GM23338 (cell line): ENCODE measurements around the gene VSTM2B.

ENCODE experiments used
- CREB1 ChIP-seq: fragments of 250-450 bp; sonication (Bioruptor Pico); IDR thresholded peaks from 2 replicates; pipeline ENCODE4 v1.5.0; 2020; ENCODE audit warnings: low read depth, mild to moderate bottlenecking, moderate library complexity
- EZH2 ChIP-seq: fragments of 200-600 bp; sonication (generic); IDR thresholded peaks from one replicate; pipeline ENCODE4 v1.8.0; 2017; ENCODE audit warnings: antibody characterized with exemption, mild to moderate bottlenecking, low read depth; ENCODE audit not compliant: unreplicated experiment
- EZH2phosphoT487 ChIP-seq: fragments of 200-600 bp; sonication (generic); IDR thresholded peaks from one replicate; pipeline ENCODE4 v1.8.1; 2018; ENCODE audit warnings: antibody characterized with exemption; ENCODE audit not compliant: unreplicated experiment
- JUNB ChIP-seq: IDR thresholded peaks from one replicate; pipeline ENCODE4 v1.6.1; 2016; ENCODE audit warnings: antibody characterized with exemption; ENCODE audit not compliant: unreplicated experiment
- NANOG ChIP-seq: IDR thresholded peaks from 2 replicates; pipeline ENCODE4 v1.6.1; 2016; ENCODE audit warnings: antibody characterized with exemption, borderline replicate concordance
- POLR2AphosphoS5 ChIP-seq: IDR thresholded peaks from 2 replicates; pipeline ENCODE4 v1.6.1; 2016; ENCODE audit warnings: antibody characterized with exemption, low read depth
- STAT1 ChIP-seq: IDR thresholded peaks from one replicate; pipeline ENCODE4 v1.6.1; 2016; ENCODE audit warnings: antibody characterized with exemption; ENCODE audit not compliant: unreplicated experiment
- ZNF114 ChIP-seq: fragments of 250-450 bp; sonication (Bioruptor Pico); IDR thresholded peaks from 2 replicates; pipeline ENCODE4 v1.5.0; 2020; ENCODE audit warnings: mild to moderate bottlenecking, moderate library complexity
- ZNF331 ChIP-seq: fragments of 250-450 bp; sonication (Bioruptor Pico); IDR thresholded peaks from 2 replicates; pipeline ENCODE4 v1.5.0; 2020; ENCODE audit warnings: low read depth, mild to moderate bottlenecking, moderate library complexity
- ZNF462 ChIP-seq: fragments of 250-450 bp; sonication (Bioruptor Pico); IDR thresholded peaks from 2 replicates; pipeline ENCODE4 v1.5.0; 2020; ENCODE audit warnings: mild to moderate bottlenecking, moderate library complexity
- TF ChIP-seq, protein P1 (sequence below), 2 experiments: fragments of 200-600 bp in 1 of 2; sonication (generic) in 1 of 2; conservative IDR thresholded peaks; 2 replicates each; pipeline versions ENCODE4 v1.5.1 to v1.6.1; 2016 to 2017; ENCODE audit warnings: antibody characterized with exemption in 2 of 2, low read depth in 2 of 2, mild to moderate bottlenecking in 2 of 2, moderate library complexity in 1 of 2
- TF ChIP-seq, protein P2 (sequence below): IDR thresholded peaks from one replicate; pipeline ENCODE4 v1.6.1; 2018; ENCODE audit warnings: antibody characterized with exemption; ENCODE audit not compliant: unreplicated experiment
- TF ChIP-seq, protein P3 (sequence below): IDR thresholded peaks from 2 replicates; pipeline ENCODE4 v1.6.1; 2016; ENCODE audit warnings: antibody characterized with exemption

DNA sequence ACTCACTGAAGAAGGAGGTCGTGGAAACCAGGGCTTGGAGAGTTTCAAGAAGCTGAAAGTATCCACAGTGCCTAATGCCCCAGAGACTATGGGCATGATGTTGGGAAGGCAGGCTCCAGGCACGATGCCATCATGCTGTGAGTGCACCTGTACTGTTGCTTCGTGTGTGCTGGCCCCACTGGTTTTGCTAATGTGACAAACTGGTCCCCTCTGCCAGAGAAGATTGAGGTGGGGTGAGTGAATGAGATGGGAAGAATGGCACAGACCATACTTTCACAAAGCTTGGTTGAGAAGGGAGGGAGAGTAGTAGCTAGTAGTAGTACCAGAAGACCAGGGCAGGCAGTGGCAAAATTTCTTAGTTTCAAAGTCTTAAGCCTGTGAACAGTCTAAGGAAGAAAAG, 61.3 kb downstream of the VSTM2B start:
- TF ChIP-seq, protein P1, sequence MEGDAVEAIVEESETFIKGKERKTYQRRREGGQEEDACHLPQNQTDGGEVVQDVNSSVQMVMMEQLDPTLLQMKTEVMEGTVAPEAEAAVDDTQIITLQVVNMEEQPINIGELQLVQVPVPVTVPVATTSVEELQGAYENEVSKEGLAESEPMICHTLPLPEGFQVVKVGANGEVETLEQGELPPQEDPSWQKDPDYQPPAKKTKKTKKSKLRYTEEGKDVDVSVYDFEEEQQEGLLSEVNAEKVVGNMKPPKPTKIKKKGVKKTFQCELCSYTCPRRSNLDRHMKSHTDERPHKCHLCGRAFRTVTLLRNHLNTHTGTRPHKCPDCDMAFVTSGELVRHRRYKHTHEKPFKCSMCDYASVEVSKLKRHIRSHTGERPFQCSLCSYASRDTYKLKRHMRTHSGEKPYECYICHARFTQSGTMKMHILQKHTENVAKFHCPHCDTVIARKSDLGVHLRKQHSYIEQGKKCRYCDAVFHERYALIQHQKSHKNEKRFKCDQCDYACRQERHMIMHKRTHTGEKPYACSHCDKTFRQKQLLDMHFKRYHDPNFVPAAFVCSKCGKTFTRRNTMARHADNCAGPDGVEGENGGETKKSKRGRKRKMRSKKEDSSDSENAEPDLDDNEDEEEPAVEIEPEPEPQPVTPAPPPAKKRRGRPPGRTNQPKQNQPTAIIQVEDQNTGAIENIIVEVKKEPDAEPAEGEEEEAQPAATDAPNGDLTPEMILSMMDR (conservative IDR thresholded peaks at IDR 0.05; ENCODE audit: low read depth in 2 of 2), result no peak
- TF ChIP-seq EZH2phosphoT487 (no peak), NANOG (no peak), STAT1 (no peak), POLR2AphosphoS5 (no peak), EZH2 (no peak), ZNF331 (CRISPR knock-in tag) (no peak), CREB1 (CRISPR knock-in tag) (no peak), ZNF114 (CRISPR knock-in tag) (no peak), JUNB (no peak), ZNF462 (CRISPR knock-in tag) (no peak)
- TF ChIP-seq, protein P2, sequence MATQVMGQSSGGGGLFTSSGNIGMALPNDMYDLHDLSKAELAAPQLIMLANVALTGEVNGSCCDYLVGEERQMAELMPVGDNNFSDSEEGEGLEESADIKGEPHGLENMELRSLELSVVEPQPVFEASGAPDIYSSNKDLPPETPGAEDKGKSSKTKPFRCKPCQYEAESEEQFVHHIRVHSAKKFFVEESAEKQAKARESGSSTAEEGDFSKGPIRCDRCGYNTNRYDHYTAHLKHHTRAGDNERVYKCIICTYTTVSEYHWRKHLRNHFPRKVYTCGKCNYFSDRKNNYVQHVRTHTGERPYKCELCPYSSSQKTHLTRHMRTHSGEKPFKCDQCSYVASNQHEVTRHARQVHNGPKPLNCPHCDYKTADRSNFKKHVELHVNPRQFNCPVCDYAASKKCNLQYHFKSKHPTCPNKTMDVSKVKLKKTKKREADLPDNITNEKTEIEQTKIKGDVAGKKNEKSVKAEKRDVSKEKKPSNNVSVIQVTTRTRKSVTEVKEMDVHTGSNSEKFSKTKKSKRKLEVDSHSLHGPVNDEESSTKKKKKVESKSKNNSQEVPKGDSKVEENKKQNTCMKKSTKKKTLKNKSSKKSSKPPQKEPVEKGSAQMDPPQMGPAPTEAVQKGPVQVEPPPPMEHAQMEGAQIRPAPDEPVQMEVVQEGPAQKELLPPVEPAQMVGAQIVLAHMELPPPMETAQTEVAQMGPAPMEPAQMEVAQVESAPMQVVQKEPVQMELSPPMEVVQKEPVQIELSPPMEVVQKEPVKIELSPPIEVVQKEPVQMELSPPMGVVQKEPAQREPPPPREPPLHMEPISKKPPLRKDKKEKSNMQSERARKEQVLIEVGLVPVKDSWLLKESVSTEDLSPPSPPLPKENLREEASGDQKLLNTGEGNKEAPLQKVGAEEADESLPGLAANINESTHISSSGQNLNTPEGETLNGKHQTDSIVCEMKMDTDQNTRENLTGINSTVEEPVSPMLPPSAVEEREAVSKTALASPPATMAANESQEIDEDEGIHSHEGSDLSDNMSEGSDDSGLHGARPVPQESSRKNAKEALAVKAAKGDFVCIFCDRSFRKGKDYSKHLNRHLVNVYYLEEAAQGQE, result no peak
- TF ChIP-seq, protein P3, sequence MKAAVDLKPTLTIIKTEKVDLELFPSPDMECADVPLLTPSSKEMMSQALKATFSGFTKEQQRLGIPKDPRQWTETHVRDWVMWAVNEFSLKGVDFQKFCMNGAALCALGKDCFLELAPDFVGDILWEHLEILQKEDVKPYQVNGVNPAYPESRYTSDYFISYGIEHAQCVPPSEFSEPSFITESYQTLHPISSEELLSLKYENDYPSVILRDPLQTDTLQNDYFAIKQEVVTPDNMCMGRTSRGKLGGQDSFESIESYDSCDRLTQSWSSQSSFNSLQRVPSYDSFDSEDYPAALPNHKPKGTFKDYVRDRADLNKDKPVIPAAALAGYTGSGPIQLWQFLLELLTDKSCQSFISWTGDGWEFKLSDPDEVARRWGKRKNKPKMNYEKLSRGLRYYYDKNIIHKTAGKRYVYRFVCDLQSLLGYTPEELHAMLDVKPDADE, result no peak
